DMS 273 (cell line): ENCODE measurements around the gene ELANE.

Experiments used
- DNase-seq: peaks from one replicate; lab custom pipeline; 2025; ENCODE audit not compliant: unreplicated experiment; lab: John Stamatoyannopoulos, UW

The ELANE gene

DNA sequence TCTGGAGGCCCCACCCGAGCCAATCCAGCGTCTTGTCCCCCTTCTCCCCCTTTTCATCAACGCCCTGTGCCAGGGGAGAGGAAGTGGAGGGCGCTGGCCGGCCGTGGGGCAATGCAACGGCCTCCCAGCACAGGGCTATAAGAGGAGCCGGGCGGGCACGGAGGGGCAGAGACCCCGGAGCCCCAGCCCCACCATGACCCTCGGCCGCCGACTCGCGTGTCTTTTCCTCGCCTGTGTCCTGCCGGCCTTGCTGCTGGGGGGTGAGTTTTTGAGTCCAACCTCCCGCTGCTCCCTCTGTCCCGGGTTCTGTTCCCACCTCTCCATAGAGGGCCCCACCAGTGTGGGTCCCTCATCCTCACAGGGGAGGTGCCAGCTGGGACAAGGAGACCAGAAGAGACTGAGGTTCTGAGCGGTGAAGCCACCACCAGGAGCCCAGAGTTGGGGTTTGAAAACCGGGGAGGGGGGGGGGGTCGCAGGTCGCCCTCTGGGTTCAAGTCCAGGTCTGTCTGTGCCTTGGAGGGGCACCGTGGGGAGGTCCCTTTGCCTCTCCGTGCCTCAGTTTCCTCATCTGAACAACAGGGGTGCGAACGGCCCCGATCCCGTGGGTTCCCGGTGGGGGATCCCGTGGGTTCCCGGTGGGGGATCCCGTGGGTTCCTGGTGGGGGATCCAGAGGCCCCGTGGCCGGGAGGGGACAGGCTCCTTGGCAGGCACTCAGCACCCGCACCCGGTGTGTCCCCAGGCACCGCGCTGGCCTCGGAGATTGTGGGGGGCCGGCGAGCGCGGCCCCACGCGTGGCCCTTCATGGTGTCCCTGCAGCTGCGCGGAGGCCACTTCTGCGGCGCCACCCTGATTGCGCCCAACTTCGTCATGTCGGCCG is at the start of gene ELANE:
Gene ELANE, plus strand, starts transcription at position 168 of the 878 bp plus-strand sequence. Its CDS starts 26 bp downstream, at position 194.
- no peak for DNase-seq

GRCh38 chr19:802498-803098 is 49.5 kb upstream of the ELANE start:
- DNase-seq = no peak

DNA sequence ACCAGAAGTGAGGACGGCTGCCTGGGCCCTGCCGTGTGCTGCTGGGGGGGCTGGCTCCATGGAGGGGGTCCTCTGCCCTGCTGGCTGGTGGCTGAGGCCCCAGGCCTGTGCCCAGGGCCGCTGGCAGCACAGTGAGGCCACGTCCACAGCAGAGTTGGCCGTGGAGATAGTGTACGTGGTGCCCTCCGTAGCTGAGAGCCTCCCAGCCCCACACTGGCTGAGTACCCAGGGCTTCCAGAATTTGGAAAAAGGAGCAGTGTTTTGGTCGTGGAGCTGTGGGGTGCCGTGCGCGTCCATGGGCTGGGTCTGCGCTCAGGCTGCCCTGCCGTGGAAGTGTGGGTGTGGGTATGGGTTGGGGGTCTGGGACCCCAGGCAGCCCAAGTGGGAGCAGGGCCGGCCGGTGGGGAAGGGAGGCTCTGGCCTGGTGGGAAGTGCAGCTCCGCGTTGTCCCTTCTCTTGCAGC is 49.0 kb upstream of the ELANE start:
- DNase-seq = no peak

- no peak for DNase-seq
Measured at GRCh38 chr19:803686-804418, 48.3 kb upstream of the ELANE start.

GRCh38 chr19:804419-805165 is 47.5 kb upstream of the ELANE start:
- DNase-seq = no peak

GRCh38 chr19:805166-805551 is 46.9 kb upstream of the ELANE start:
- no peak for DNase-seq

- DNase-seq = no peak
Measured at GRCh38 chr19:805600-806550, 46.2 kb upstream of the ELANE start.

DNA sequence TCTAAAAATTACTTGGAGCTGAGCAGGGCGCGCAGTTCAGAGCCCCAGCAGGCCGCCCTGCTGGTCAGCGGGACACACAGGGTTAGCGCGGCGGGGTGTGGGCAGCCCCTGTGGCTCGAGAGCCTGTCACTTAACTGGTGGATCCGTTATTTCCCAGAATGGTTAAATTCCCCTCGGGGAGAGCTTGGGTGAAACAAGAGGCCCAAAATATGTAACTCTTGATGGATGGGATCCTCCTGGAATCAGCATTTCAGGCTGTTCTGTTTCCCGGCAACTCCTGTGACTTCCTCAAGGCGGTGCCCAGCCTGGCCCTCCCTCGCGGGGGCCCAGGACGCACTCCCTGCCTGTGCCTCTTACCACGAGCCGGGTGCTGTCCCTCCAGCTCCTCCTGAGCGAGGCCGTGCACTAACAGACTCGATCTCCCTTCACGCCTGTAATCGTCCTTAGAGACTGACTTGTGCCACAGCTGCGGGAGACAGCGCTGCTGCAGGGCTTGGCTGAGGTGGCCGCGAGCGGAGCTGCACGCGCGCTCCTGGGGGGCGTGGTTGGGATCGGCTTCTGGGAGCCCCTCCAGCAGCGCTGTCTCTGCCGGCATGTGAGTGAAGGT is 45.2 kb upstream of the ELANE start:
- DNase-seq = no peak

GRCh38 chr19:807627-808422 is 44.3 kb upstream of the ELANE start:
- DNase-seq = no peak

- DNase-seq = no peak
Measured at GRCh38 chr19:808423-808775, 43.7 kb upstream of the ELANE start.

- no peak for DNase-seq
Measured at GRCh38 chr19:810077-810855, 41.8 kb upstream of the ELANE start.

DNA sequence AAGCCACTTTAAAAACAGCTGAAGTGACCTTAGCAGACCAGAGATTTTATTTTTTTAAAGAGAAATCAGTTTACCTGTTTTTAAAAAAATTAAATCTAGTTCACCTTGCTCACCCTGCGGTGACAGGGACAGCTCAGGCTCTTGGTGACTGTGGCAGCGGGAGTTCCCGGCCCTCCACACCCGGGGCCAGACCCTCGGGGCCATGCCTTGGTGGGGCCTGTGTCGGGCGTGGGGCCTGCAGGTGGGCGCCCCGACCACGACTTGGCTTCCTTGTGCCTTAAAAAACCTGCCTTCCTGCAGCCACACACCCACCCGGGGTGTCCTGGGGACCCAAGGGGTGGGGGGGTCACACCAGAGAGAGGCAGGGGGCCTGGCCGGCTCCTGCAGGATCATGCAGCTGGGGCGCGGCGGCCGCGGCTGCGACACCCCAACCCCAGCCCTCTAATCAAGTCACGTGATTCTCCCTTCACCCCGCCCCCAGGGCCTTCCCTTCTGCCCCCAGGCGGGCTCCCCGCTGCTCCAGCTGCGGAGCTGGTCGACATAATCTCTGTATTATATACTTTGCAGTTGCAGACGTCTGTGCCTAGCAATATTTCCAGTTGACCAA is 41.1 kb upstream of the ELANE start:
- no peak for DNase-seq

- no peak for DNase-seq
Measured at GRCh38 chr19:811506-812048, 40.5 kb upstream of the ELANE start.

DNA sequence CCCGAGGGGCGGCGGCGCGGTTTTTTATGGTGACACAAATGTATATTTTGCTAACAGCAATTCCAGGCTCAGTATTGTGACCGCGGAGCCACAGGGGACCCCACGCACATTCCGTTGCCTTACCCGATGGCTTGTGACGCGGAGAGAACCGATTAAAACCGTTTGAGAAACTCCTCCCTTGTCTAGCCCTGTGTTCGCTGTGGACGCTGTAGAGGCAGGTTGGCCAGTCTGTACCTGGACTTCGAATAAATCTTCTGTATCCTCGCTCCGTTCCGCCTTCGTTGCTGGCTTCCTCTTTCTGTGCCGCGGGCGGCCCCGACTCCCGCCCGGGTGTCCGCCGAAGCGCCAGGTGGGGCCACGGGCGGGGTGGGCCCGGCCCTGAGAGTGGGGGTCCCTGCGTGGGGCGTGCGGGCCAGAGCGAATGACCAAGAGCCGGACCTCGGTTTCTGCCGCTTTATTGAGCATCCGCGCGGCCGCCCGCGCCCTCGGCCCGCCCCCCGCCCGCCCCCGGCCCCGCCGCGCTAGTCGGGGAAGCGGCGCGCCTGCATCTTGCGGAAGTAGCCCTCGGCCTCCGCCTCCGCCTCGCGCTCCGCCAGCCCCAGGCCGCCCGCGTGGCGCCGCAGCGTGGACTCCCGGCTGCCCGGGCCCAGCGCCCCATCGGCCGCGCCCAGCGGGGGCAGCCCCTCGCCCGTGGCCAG is 39.9 kb upstream of the ELANE start:
- DNase-seq = no peak

GRCh38 chr19:812747-813218 is 39.3 kb upstream of the ELANE start:
- DNase-seq = no peak
